ENCODE measurements around the gene MICALL2. TPM values are rescaled to one million over a fixed set of nuclear protein-coding genes. Genes with fewer than 3 reads are reported as not detected.
"Not testable (repeated sequence)": the region's sequence is repeated elsewhere in the genome, so short reads cannot be mapped to it uniquely, and the experiment has no call there.

MICALL2 gene
- total RNA-seq, 1 donor from 2014 or later, result 4.2 TPM

DNA sequence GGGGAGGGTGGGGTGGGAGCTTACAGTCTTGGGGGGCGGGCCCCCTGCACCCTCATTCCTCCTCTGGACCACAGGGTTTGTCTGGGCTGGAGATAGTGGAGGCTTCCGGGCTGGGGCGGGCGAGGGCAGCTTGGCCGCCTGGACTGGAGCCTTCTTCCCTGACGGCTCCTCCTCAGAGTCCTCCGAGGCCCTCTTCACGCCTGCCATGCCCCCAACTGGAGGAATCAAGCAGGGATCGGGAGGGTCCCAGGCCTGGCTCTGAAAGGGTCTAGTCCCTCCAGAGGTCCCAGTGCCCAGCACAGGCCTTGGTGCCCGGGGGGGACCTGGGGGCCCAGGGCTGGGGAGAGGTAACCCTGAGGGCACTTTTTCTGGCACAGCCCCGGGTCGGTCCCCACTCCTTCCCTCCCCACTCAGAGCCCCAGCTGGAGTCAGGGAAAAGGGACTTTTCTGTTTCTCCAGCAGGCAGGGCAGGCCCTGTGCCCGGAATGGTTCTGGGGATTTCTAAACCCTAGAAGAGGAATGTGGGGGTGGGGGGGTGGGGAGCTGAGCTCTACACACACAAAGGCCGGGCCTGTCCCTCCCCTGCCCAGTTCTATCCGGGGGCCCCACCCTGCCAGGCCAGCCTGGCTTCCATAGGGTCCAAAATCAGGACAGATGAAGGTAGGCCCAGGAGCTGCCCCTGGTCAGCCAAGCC lies 11.6 kb downstream of the MICALL2 start:
- DNase-seq, result peak; percentile 42

DNA sequence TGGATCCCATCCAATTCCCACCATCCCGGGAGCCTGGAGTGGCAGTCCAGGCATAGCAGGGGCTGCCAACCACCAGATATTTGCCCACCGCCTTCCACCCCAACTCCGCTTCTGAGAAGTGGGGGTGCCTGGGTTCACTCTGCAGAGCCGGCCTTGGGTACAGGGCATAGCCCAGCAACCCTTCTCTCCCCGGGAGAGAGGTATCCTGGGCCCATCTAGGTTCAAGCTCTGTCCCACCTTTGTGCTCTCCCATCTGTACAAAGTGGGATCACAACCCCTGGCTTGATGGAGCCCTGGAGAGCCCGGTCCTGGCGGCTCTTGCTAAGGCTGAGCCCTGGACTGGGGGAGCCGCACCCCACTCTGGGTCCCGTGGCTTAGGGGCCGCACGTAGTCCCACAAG lies 12.2 kb downstream of the MICALL2 start:
- no peak for DNase-seq

DNA sequence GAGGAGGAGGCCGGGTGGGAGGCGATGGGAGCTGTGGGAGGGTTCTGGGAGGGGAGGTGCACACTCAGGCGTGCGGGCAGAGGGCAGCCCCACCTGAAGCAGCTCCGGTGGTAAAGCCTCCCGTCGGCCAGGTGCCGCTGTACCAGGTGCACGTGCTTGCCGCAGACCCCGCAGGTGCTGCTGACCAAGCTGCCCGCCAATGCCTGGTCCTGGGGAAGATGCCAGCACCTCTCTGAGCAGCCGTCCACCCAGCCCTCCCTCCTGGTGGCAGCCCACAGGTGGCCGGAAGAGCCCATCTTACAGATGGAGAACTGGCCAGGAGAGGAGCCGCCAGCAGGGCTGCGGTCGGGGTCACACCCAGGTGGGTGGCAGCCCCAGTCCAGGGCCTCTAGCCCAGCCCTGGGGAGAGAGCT lies 12.6 kb downstream of the MICALL2 start:
- DNase-seq, result no peak

DNA sequence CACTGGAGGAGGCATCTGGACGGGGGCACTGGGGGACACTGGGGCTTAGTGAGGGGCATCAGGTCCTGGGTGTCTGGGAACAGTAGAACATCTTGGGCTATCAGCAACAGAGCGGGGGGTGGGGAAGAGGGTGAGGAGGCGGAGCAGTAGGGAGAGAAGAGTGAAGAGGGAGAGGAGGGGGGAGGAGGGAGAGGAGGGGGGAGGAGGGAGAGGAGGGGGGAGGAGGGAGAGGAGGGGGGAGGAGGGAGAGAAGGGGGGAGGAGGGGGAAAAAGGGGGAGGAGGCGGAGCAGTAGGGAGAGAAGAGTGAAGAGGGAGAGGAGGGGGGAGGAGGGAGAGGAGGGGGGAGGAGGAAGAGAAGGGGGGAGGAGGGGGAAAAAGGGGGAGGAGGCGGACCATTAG lies 13.2 kb downstream of the MICALL2 start:
- DNase-seq, result peak; percentile 84

DNA sequence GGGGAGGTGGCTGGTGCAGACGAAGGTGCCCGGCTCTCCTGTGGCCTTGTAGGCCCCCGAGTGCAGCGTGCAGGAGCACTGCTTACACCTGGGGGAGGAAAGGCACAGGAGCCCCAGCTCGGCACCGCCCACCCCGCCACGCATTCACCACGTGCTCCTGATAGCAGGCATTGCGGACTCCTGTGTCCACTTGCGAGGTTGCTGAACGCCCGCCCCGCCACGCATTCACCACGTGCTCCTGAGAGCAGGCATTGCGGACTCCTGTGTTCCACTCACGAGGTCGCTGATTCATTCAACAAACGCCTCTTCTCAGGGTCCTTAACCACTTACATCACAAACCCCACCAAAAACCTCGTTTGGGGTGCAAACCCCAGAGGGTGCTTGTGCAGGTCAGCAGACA lies 13.9 kb downstream of the MICALL2 start:
- DNase-seq, result no peak

DNA sequence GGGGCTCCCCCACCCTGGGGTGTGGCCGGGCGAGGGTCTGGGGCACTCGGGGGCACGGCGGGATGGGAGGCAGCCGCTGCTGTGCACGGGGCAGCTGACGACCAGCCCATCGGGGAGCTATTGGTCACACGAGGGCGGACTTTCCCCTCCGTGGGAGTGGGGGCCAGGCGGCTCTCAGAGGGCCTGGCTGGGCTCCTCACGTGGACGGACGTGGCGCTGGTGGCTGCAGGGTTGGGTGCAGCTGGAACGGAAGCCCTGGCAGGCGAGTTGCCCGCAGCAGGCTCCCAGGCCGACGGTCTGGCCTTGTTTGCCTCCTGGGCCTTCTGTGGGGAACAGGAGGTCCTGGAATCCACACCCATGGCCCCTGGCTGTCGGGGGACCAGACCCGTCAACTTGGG lies 14.3 kb downstream of the MICALL2 start:
- no peak for DNase-seq

DNA sequence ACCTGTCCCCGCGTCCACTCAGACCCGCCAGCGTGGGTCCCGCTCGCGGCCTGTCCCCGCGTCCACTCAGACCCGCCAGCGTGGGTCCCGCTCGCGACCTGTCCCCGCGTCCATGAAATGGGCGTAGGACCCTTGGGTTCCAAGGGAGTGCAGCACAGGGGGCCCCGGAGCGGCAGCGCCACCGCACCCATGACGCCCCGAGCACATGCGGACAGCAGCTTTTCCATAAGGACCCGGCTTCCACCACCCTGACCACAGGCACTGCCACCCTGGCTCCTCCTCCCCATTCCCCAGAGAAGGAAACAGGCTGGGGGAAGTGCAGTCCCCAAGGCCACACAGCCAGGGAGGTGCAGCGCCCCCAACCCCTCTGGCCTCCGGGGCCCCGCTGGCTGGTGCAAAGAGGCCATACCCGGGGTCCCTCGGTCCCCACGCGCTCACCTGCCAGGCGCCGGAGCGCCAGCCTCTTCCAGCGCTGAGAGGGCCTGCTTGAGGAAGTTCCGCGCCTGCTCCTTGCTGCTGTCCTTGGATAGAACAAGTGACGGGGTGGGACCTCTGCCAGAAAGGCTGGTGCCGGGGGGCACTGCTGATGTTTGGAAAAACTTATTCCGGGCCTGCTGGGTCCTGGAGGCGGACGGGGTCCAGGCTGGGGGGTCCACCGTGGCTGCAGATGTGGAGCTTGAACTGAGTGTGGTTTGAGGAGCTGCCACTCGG lies 14.9 kb downstream of the MICALL2 start:
- no peak for DNase-seq

DNA sequence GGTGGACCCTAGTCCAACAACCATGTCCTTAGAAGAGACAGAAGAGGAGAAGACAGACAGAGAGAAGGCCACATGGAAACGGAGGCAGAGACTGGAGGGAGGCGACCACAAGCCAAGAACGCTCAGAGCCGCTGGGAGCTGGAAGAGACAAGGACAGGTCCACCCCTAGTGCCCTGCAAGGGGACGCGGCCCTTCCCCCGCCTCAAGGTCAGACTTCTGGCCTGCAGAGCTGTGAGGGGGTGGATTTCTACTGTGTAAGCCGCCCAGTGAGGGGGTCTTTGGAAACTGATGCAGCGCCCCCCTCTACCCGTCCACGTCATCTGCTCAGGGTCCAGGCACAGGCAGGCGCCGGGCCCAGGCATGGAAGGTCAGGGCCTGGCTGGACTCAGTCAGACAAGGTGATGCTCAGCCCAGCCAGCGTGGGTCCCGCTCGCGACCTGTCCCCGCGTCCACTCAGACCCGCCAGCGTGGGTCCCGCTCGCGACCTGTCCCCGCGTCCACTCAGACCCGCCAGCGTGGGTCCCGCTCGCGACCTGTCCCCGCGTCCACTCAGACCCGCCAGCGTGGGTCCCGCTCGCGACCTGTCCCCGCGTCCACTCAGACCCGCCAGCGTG lies 15.6 kb downstream of the MICALL2 start:
- not testable (repeated sequence) for DNase-seq

DNA sequence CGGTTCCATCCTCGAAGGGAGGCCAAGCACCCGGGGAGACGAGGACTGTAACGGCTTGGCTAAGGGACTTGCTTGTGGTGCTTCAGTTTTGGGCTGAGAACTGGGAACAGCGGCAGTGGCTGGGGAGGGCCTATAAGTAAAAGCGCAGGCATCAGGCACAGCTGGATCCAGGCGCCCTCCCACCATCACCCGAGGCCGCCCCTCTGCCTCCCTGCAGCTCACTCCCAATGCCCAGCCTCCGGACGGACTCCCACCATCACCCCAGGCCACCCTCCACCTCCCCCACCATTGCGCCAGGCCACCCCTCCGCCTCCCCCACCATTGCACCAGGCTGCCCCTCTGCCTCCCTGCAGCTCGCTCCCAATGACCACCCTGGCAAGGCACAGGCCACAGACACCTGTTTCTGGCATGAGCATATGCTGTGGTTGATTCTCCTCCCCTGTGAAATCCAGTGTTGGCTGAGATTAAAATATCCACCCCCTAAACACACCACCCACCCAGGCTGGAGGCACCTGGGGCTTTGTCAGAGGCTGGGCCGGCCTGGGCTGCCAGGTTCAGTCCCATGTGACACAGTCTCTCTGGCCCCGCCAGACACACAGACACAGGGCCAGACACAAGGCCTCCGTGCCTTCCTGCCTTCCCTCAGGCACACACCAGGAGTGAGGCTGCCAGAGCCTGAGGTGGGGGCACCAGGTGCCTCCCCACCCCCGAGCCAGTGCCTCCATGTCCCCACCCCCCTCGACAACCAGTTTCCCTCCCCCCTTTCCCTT lies 16.7 kb downstream of the MICALL2 start:
- DNase-seq, result no peak

DNA sequence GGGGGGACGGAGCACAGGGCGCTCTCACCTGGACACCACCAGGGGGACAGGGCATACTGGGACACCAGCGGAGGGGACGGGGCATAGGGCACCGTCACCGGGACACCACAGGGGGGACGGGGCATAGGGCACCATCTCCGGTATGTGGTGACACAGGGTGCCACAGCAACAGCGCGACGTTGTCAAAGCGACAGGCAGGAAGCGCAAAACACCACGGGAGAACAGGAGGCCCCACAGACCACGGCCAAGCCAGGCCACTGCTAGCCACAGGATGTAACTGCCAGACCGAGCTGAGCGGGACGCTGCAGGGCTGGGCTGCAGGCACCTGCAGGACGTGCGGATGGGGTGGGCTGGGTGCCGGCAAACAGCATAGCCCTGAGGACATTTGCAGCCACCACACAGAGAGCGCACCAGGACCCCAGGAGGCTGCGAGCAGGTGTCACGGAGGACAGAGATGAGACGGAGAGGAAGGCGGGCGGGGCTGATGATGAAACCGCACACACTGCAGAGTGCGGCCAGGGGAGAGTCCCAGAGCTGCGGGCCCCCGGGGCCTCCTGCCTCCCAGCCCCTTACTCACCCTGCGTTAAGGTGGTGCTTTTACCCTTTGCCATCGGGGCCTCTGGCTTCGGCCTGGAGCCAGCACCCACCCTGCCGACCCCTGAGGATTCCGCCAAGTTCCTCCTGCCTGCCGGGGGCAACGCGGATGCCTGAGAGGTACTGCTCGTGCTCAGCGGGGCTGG lies 17.5 kb downstream of the MICALL2 start:
- no peak for DNase-seq

DNA sequence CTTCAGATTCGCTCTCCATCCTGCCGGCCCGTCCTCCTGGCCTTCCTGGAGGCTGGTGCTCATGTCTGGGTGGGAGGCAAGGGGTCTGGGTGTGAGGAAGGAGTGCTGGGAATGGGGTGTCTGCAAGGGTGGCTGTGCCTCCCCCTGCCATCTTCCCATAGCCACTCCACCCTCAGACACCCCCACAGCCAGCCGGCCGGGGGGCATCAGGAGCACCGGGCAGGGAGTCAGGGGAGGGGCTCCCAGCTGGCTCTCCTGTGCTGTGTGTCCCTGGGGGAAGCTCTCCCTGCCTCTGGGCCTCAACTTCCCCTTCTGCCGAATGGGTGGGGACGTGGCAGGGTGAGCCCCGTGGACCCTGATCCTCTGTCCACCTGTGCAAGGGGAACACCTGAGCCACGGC lies 18.6 kb downstream of the MICALL2 start:
- DNase-seq, result no peak

DNA sequence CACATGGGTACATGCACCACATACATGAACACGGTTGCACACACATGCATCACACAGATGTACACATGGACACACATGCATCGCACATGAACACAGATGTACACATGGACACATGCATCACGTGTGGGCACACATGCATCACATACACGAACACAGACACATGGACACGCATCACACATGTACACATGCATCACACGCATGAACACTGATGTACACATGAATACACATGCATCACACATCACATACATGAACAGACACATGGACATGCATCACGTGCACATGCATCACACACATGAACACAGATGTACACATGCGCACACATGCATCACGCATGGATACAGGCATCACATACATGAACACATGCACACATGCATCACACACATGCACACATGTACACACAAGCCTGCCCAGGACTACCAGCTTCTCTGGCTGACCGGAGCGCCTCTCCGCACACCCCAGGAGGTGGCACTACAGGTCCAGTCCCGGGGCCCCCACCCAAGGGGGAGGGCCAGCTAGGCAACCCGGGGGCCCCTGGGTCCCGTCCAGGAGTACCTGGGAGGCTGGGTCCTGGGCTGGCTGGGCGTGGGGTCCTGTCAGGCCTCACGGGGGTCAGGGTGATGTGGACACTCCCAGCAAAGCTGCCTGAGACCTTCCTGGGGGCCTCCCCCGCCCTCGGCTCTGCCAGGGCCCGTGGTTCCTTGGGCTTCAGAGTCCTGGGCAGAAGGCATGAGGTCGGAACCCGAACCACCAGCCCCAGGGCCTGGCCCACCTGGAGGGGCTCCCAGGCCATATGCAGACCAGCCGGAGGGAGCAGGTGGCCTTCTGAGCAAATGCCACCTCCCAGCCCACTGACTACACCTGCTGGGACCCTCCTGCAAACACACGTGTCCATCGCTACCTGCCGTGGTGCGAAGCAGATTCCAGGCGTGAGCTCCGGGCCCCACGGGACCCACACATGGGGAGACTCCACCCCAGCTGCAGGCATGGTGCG lies 19.6 kb downstream of the MICALL2 start:
- DNase-seq, result no peak

DNA sequence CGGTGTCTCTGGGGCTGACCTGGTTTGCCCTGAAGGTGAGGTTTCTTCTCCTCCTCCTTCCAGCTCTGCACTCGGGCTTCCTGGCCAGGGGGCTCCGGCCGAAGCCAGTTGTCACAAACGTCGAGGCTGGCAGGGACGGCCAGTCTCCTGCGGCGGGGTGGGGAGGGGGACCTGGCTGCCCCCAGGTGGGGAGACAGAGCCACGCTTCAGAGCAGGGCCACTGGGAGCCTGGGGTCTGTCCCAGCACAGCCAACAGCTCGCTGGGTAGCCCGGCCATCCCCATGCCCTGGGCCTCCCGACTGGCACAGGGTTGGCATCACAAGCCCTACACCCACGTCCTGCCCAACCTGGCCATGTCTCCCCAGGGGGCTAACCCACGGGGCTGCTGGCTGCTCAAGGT lies 20.4 kb downstream of the MICALL2 start:
- no peak for DNase-seq

DNA sequence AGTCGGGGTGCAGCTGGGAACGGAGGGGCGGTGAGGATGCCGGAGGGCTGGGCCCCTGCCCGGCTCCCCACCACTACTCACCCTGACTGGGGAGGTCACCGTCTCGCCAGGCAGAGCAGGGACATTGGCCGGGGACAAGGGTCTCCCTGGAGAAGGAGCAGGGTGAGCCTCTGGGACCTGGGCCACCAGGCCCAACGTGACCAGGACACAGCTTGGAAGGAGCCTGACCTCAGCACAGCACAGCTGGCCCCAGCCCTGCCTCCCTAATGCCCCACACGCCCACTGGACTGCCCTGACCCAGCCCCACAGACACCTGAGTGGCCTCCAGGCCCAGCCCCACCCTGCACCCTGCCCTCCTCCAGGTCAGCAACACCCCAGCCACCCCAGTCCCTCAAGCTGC lies 21.1 kb downstream of the MICALL2 start:
- DNase-seq, result no peak

DNA sequence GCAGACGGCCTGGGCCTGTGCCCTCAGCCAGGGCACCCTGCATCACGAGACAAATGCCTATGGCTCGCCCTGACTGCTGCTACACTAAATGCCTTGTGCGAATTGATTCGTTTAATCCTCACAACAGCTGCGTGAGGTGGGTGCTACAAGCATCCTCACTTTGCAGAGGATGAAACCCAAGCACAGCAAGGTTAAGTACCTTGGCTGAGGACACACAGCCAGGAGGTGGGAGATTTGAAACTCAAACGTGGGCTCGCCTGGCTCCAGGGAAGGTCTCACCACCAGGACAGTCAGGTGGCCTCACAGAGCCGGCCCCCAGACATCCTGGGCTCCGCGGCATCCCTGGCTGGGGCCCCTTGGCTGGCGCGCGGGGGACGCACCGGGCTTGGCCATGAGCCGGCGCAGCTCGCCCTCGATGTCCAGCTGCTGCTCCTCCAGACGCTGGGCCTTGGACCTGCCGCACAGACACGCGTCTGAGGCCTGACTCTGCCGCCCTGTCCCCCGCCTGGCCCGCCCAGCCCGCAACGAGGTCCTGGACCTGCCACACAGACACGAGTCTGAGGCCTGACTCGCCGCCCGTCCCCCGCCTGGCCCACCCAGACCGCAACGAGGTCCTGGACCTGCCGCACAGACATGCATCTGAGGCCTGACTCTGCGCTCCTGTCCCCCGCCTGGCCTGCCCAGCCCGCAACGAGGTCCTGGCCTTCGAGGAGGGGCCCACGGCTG lies 22.0 kb downstream of the MICALL2 start:
- no peak for DNase-seq

DNA sequence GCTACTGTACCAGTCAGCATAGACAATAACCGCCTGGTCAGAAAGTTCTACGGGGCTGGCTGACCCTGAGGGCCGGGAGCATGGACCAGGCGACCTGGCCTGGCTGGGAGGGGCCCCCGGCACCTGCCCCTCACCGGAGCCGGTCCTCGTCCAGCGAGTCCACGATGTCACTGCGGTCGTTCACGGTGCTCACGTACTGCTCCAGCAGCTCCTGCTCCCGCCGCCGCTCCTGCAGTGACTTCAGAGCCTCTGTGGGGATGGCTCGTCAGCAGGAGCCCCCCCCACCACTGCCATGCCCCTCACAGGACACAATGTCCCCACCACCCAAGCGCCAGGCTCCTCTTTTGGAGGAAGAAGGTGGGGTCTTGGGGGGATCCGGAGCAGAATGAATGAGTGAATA lies 22.7 kb downstream of the MICALL2 start:
- DNase-seq, result no peak

DNA sequence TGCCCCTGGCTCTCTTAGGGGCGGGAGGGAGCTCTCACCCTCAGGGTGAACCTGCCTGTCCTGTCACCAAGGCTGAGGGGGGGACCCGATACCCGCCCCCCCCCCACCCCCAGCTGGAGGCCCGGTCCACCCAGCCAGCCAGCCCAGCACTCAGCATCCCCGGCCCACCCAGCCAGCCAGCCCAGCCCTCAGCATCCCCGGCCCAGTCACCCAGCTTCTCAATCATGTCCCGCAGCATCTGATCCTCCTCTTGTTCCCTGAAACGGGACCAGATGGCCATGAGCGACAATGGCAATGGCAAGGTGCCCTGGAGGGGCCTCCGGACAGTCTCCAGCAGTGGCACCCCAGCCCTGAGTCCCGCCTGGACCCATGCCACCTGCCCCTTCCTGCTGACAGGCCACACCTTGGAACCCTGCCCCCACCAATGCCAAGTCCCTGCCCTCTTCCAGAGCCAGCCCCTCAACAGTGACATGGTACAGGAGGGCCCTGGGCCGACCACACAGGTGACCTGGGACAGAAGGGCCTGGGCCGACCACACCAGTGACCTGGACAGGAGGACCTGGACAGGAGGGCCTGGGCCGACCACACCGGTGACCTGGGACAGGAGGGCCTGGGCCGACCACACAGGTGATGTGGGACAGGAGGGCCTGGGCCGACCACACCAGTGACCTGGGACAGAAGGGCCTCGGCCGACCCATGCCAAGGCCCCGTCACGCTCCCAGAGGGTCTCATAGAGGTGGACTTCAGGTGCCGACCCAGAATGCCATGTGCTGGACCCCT lies 24.2 kb downstream of the MICALL2 start:
- no peak for DNase-seq

DNA sequence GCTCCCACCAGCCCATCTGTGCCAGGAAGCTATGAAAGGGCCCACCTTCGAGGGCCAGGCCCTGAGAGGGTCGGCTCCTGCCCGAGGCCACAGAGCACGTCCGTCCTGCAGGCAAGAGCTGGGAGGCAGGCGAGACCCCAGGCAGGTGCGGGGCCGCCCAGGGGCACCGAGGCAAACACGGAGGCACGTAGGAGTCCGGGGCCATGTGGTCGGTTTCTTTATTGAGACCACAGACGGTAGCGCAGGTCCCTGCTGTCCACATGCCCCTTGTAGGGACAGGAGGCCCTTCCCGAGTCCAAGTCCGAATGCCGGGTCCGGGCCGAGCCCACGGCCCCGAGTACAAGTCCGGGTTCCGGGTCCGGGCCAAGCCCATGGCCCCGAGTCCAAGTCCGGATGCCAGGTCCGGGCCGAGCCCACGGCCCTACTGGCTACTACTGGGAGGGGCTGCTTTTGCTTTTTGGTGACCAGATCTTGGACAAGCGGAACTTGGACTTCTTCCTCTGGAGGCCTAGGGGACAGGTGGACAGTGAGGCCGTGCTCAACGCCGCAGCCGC lies 25.0 kb downstream of the MICALL2 start:
- DNase-seq, result no peak
